Measurements from ENCODE around the gene IVNS1ABP.

The IVNS1ABP gene

GRCh38 chr1:185293967-185294542, 23.0 kb downstream of the IVNS1ABP start:
- H3K79me2 ChIP-seq (ENCODE audit: control insufficient read depth, insufficient read depth, low read length, unreplicated experiment): no peaks in the 10 kb centered on the region
- H3K27ac ChIP-seq (ENCODE audit: low read depth, low read length): no peak overlapping the region
- H3K4me3 ChIP-seq (ENCODE audit: low read depth, low read length): no peak overlapping the region
- H3K4me1 ChIP-seq (ENCODE audit: control insufficient read depth, insufficient read depth, low read length, unreplicated experiment): no peaks in the 10 kb centered on the region
- H2AFZ ChIP-seq (ENCODE audit: low read length, unreplicated experiment): no peak overlapping the region
- no peaks in the 10 kb centered on the region for H3K27me3 ChIP-seq (ENCODE audit: insufficient read depth, low read length)
- H3K36me3 ChIP-seq (ENCODE audit: insufficient read depth, low read length): peaks cover 24% of the 10 kb centered on the region

GRCh38 chr1:185292237-185292636, 24.8 kb downstream of the IVNS1ABP start:
- Histone ChIP-seq H3K27ac (ENCODE audit: low read depth, low read length) (no peak overlapping the region), H3K79me2 (ENCODE audit: control insufficient read depth, insufficient read depth, low read length, unreplicated experiment) (no peaks in the 10 kb centered on the region), H3K36me3 (ENCODE audit: insufficient read depth, low read length) (peaks cover 12% of the 10 kb centered on the region), H2AFZ (ENCODE audit: low read length, unreplicated experiment) (no peak overlapping the region), H3K4me1 (ENCODE audit: control insufficient read depth, insufficient read depth, low read length, unreplicated experiment) (no peaks in the 10 kb centered on the region), H3K4me3 (ENCODE audit: low read depth, low read length) (no peak overlapping the region), H3K27me3 (ENCODE audit: insufficient read depth, low read length) (no peaks in the 10 kb centered on the region)

GRCh38 chr1:185291652-185292051, 25.4 kb downstream of the IVNS1ABP start:
- Histone ChIP-seq H3K36me3 (ENCODE audit: insufficient read depth, low read length) (peaks cover 6% of the 10 kb centered on the region), H2AFZ (ENCODE audit: low read length, unreplicated experiment) (no peak overlapping the region), H3K27me3 (ENCODE audit: insufficient read depth, low read length) (no peaks in the 10 kb centered on the region), H3K4me3 (ENCODE audit: low read depth, low read length) (no peak overlapping the region), H3K4me1 (ENCODE audit: control insufficient read depth, insufficient read depth, low read length, unreplicated experiment) (no peaks in the 10 kb centered on the region), H3K27ac (ENCODE audit: low read depth, low read length) (no peak overlapping the region), H3K79me2 (ENCODE audit: control insufficient read depth, insufficient read depth, low read length, unreplicated experiment) (no peaks in the 10 kb centered on the region)

DNA sequence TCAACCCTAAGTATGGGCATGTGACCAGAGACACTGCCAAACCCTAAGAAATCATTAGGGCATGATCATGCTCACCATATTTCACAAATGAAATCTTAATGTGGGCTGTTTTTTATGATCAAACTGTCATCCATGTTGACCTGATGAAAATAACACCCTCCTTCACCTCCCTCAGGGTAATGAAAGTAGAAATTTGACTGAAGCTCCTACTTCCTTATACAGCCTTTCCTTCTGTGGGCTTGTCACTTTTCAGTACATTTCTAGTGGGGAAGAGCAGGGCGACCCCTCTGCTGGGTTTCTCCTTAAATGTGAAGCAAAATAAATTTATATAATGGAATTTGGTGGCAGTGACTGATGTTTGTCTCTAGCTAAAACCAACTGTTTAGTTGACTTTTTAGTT, 25.9 kb downstream of the IVNS1ABP start:
- Histone ChIP-seq H2AFZ (ENCODE audit: low read length, unreplicated experiment) (no peak overlapping the region), H3K27ac (ENCODE audit: low read depth, low read length) (no peak overlapping the region), H3K79me2 (ENCODE audit: control insufficient read depth, insufficient read depth, low read length, unreplicated experiment) (no peaks in the 10 kb centered on the region), H3K36me3 (ENCODE audit: insufficient read depth, low read length) (0 out of 2 replicates have a peak, but pooled peaks cover under 1% of the 10 kb centered on the region), H3K4me3 (ENCODE audit: low read depth, low read length) (no peak overlapping the region), H3K27me3 (ENCODE audit: insufficient read depth, low read length) (no peaks in the 10 kb centered on the region), H3K4me1 (ENCODE audit: control insufficient read depth, insufficient read depth, low read length, unreplicated experiment) (no peaks in the 10 kb centered on the region)

- Histone ChIP-seq H2AFZ (ENCODE audit: low read length, unreplicated experiment) (no peak overlapping the region), H3K27ac (ENCODE audit: low read depth, low read length) (no peak overlapping the region)
Measured at GRCh38 chr1:185289880-185290279, 27.2 kb downstream of the IVNS1ABP start.

DNA sequence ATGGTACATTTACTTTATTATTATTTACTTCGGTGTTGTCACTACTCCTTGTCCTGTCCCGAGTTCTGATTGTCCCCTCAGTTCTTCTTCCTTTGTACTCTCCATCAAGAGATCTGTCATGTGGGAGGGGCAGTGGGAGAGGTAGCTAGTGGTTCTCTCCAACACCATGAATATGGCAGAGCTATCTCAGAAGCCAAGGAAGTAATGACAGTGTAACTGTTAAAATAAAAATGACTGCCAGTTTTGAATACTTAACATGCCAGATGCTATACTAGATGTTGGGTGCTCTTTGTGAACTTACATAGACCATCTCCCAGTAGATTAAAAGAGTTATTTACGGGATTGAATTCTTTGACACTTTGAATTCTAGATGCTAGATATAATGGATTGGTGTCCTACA, 28.6 kb downstream of the IVNS1ABP start:
- Histone ChIP-seq H3K36me3 (ENCODE audit: insufficient read depth, low read length) (no peaks in the 10 kb centered on the region), H3K4me1 (ENCODE audit: control insufficient read depth, insufficient read depth, low read length, unreplicated experiment) (no peaks in the 10 kb centered on the region), H3K27ac (ENCODE audit: low read depth, low read length) (no peak overlapping the region), H3K27me3 (ENCODE audit: insufficient read depth, low read length) (no peaks in the 10 kb centered on the region), H3K79me2 (ENCODE audit: control insufficient read depth, insufficient read depth, low read length, unreplicated experiment) (no peaks in the 10 kb centered on the region), H2AFZ (ENCODE audit: low read length, unreplicated experiment) (no peak overlapping the region), H3K4me3 (ENCODE audit: low read depth, low read length) (no peak overlapping the region)

More at GRCh38 chr1:185289880-185290279, 27.2 kb downstream of the IVNS1ABP start:
- H3K4me1 ChIP-seq (ENCODE audit: control insufficient read depth, insufficient read depth, low read length, unreplicated experiment): no peaks in the 10 kb centered on the region
- H3K27me3 ChIP-seq (ENCODE audit: insufficient read depth, low read length): no peaks in the 10 kb centered on the region
- H3K4me3 ChIP-seq (ENCODE audit: low read depth, low read length): no peak overlapping the region
- H3K79me2 ChIP-seq (ENCODE audit: control insufficient read depth, insufficient read depth, low read length, unreplicated experiment): no peaks in the 10 kb centered on the region
- H3K36me3 ChIP-seq (ENCODE audit: insufficient read depth, low read length): no peaks in the 10 kb centered on the region

DNA sequence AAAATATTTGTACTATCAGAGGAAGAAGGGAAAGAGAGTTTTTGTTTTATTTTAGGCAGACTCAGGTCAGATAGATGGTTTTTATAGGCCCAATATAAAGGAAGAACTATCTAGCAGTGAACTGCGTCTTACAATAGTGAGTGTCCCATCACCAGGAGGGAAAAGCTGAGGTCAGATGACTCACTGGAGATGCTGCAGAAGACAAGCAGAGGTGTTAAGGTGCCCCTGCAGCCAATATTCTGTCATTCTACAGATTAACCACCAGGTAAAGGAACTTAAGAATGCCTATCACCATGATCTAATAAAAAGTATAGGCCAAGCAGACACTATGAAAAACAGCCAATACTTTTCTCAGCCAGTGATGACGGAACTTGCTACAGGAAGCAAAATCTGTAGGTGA, 29.6 kb downstream of the IVNS1ABP start:
- Histone ChIP-seq H3K27ac (ENCODE audit: low read depth, low read length) (no peak overlapping the region), H2AFZ (ENCODE audit: low read length, unreplicated experiment) (no peak overlapping the region), H3K4me1 (ENCODE audit: control insufficient read depth, insufficient read depth, low read length, unreplicated experiment) (no peaks in the 10 kb centered on the region), H3K79me2 (ENCODE audit: control insufficient read depth, insufficient read depth, low read length, unreplicated experiment) (no peaks in the 10 kb centered on the region), H3K27me3 (ENCODE audit: insufficient read depth, low read length) (no peaks in the 10 kb centered on the region), H3K4me3 (ENCODE audit: low read depth, low read length) (no peak overlapping the region), H3K36me3 (ENCODE audit: insufficient read depth, low read length) (no peaks in the 10 kb centered on the region)

DNA sequence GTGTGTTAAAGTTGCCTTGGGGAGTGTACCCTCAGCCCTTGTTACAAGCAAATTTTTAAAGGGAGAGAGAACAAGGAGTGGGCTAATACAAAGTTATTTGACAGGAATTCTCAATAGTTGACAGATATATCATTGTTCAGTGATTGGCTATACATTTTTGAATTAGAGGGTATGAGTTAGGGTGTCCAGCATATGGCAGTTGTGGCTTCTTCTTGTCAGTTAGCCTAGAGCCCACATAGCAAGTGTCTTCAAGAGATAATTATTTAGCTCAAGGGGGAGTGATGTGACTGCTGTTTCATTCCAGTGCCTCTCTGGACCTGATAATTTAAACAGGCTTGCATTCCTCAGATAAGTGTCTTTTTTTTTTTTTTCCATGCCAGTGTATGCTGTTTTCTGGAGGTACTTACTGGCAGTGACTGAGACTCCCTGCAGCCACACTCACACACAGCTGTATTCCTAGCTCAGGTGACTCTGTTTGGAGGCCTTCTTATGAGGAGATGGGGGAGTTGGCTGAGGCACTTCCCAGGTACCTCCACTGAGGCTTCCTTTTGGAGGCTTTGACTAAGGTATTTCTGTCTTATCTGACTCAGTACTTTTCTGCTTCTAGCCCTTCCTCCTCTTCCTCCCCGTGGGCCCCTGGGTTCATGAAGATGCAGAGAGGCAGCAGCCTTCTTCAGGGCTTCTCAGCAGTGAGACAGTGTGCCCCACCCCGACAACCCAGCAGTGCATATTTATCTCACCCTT, 32.3 kb downstream of the IVNS1ABP start:
- Histone ChIP-seq H3K4me1 (ENCODE audit: control insufficient read depth, insufficient read depth, low read length, unreplicated experiment) (peaks cover 2% of the 10 kb centered on the region), H3K27me3 (ENCODE audit: insufficient read depth, low read length) (no peaks in the 10 kb centered on the region), H2AFZ (ENCODE audit: low read length, unreplicated experiment) (no peak overlapping the region), H3K36me3 (ENCODE audit: insufficient read depth, low read length) (no peaks in the 10 kb centered on the region), H3K4me3 (ENCODE audit: low read depth, low read length) (no peak overlapping the region), H3K79me2 (ENCODE audit: control insufficient read depth, insufficient read depth, low read length, unreplicated experiment) (no peaks in the 10 kb centered on the region), H3K27ac (ENCODE audit: low read depth, low read length) (no peak overlapping the region)

- Histone ChIP-seq H2AFZ (ENCODE audit: low read length, unreplicated experiment) (no peak overlapping the region), H3K4me1 (ENCODE audit: control insufficient read depth, insufficient read depth, low read length, unreplicated experiment) (peaks cover 6% of the 10 kb centered on the region), H3K36me3 (ENCODE audit: insufficient read depth, low read length) (no peaks in the 10 kb centered on the region), H3K27me3 (ENCODE audit: insufficient read depth, low read length) (no peaks in the 10 kb centered on the region), H3K4me3 (ENCODE audit: low read depth, low read length) (no peak overlapping the region), H3K79me2 (ENCODE audit: control insufficient read depth, insufficient read depth, low read length, unreplicated experiment) (no peaks in the 10 kb centered on the region), H3K27ac (ENCODE audit: low read depth, low read length) (no peak overlapping the region)
Measured at GRCh38 chr1:185284116-185284515, 32.9 kb downstream of the IVNS1ABP start.

- no peak overlapping the region for H3K4me3 ChIP-seq (ENCODE audit: low read depth, low read length)
- no peaks in the 10 kb centered on the region for H3K36me3 ChIP-seq (ENCODE audit: insufficient read depth, low read length)
Measured at GRCh38 chr1:185281245-185281644, 35.8 kb downstream of the IVNS1ABP start.

GRCh38 chr1:185280589-185280988, 36.5 kb downstream of the IVNS1ABP start:
- peaks cover 6% of the 10 kb centered on the region for H3K4me1 ChIP-seq (ENCODE audit: control insufficient read depth, insufficient read depth, low read length, unreplicated experiment)
- no peak overlapping the region for H3K4me3 ChIP-seq (ENCODE audit: low read depth, low read length)

More at GRCh38 chr1:185281245-185281644, 35.8 kb downstream of the IVNS1ABP start:
- no peak overlapping the region for H3K27ac ChIP-seq (ENCODE audit: low read depth, low read length)
- peaks cover 6% of the 10 kb centered on the region for H3K4me1 ChIP-seq (ENCODE audit: control insufficient read depth, insufficient read depth, low read length, unreplicated experiment)
- H2AFZ ChIP-seq (ENCODE audit: low read length, unreplicated experiment): no peak overlapping the region
- H3K27me3 ChIP-seq (ENCODE audit: insufficient read depth, low read length): no peaks in the 10 kb centered on the region
- no peaks in the 10 kb centered on the region for H3K79me2 ChIP-seq (ENCODE audit: control insufficient read depth, insufficient read depth, low read length, unreplicated experiment)

More at GRCh38 chr1:185280589-185280988, 36.5 kb downstream of the IVNS1ABP start:
- Histone ChIP-seq H3K27ac (ENCODE audit: low read depth, low read length) (no peak overlapping the region), H3K27me3 (ENCODE audit: insufficient read depth, low read length) (no peaks in the 10 kb centered on the region), H3K36me3 (ENCODE audit: insufficient read depth, low read length) (no peaks in the 10 kb centered on the region), H2AFZ (ENCODE audit: low read length, unreplicated experiment) (no peak overlapping the region), H3K79me2 (ENCODE audit: control insufficient read depth, insufficient read depth, low read length, unreplicated experiment) (no peaks in the 10 kb centered on the region)

Measured in ACC112 (cell line).